Esophagus muscularis mucosa (tissue), 3 donors: ENCODE results near the gene INSR.

Experiments
- CTCF ChIP-seq, 3 experiments: fragments of 200-600 bp in 2 of 3; fragments of 450-650 bp in 1 of 3; sonication (generic) in 2 of 3; IDR thresholded peaks; one replicate each; pipeline ENCODE4 v1.5.1; 2017 to 2019; ENCODE audit warnings: antibody characterized with exemption in 3 of 3, mild to moderate bottlenecking in 2 of 3, moderate library complexity in 1 of 3
- POLR2A ChIP-seq: fragments of 450-650 bp; IDR thresholded peaks from one replicate; pipeline ENCODE4 v1.6.1; 2017; ENCODE audit warnings: antibody characterized with exemption, moderate library complexity, mild to moderate bottlenecking, low read depth
- POLR2AphosphoS5 ChIP-seq, 2 donors: sonication (generic); formaldehyde crosslinking; IDR thresholded peaks; one replicate each; pipeline ENCODE4 v1.6.1; 2017; ENCODE audit warnings: antibody characterized with exemption in 2 of 2

- no peak for TF ChIP-seq CTCF (IDR thresholded peaks at IDR 0.05)
- TF ChIP-seq POLR2AphosphoS5 (IDR thresholded peaks at IDR 0.05), result no peak
- TF ChIP-seq POLR2A, result no peak
These were observed 181.0 kb downstream of the INSR start for GRCh38 chr19:7113233-7113632.
